Uterus (tissue), 2 donors: ENCODE data around the gene TIGD1.

ENCODE experiments used
- POLR2A ChIP-seq, 2 donors: fragments of 450-650 bp; IDR thresholded peaks; one replicate each; pipeline ENCODE4 v1.6.1; 2016; ENCODE audit warnings: antibody characterized with exemption in 2 of 2, mild to moderate bottlenecking in 1 of 2, moderate library complexity in 1 of 2
- TF ChIP-seq, protein P1 (sequence below), 4 experiments: fragments of 200-600 bp in 2 of 4; fragments of 450-650 bp in 2 of 4; sonication (generic) in 2 of 4; IDR thresholded peaks; one replicate each; pipeline ENCODE4 v1.5.1; 2016 to 2019; ENCODE audit warnings: antibody characterized with exemption in 4 of 4, mild to moderate bottlenecking in 2 of 4, moderate library complexity in 1 of 4

DNA sequence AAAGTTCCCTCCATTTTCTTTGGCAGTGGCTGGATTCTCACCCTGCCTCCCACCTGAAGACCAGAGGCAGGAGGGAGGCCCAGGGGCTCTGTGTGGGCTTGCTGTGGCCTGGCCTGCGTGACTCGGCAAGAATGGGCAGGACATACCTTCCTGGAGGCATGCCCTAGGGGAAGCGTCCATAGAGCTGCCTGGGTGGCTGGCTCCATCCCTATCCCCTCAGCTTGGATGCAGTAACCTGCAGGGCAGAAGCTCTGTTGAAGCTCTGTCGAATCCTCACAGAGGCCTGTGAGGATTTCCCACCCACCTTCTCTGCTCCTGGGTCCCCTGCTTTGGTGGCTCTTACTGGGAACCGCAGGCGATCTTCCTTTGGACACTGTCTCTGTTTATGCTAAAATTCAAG is 31.5 kb downstream of the TIGD1 start:
- TF ChIP-seq, protein P1, sequence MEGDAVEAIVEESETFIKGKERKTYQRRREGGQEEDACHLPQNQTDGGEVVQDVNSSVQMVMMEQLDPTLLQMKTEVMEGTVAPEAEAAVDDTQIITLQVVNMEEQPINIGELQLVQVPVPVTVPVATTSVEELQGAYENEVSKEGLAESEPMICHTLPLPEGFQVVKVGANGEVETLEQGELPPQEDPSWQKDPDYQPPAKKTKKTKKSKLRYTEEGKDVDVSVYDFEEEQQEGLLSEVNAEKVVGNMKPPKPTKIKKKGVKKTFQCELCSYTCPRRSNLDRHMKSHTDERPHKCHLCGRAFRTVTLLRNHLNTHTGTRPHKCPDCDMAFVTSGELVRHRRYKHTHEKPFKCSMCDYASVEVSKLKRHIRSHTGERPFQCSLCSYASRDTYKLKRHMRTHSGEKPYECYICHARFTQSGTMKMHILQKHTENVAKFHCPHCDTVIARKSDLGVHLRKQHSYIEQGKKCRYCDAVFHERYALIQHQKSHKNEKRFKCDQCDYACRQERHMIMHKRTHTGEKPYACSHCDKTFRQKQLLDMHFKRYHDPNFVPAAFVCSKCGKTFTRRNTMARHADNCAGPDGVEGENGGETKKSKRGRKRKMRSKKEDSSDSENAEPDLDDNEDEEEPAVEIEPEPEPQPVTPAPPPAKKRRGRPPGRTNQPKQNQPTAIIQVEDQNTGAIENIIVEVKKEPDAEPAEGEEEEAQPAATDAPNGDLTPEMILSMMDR (IDR thresholded peaks at IDR 0.05), result no peak
- no peak for TF ChIP-seq POLR2A (IDR thresholded peaks at IDR 0.05)
